SW480 (cell line): ENCODE measurements around the gene FRG2.
"Not testable (repeated sequence)": the region's sequence is repeated elsewhere in the genome, so short reads cannot be mapped to it uniquely, and the experiment has no call there.

ENCODE experiments used
- DNase-seq: peaks from one replicate; pipeline ENCODE4 v3.0.0-alpha.2; 2016; ENCODE audit warnings: low spot score

Gene FRG2

DNA sequence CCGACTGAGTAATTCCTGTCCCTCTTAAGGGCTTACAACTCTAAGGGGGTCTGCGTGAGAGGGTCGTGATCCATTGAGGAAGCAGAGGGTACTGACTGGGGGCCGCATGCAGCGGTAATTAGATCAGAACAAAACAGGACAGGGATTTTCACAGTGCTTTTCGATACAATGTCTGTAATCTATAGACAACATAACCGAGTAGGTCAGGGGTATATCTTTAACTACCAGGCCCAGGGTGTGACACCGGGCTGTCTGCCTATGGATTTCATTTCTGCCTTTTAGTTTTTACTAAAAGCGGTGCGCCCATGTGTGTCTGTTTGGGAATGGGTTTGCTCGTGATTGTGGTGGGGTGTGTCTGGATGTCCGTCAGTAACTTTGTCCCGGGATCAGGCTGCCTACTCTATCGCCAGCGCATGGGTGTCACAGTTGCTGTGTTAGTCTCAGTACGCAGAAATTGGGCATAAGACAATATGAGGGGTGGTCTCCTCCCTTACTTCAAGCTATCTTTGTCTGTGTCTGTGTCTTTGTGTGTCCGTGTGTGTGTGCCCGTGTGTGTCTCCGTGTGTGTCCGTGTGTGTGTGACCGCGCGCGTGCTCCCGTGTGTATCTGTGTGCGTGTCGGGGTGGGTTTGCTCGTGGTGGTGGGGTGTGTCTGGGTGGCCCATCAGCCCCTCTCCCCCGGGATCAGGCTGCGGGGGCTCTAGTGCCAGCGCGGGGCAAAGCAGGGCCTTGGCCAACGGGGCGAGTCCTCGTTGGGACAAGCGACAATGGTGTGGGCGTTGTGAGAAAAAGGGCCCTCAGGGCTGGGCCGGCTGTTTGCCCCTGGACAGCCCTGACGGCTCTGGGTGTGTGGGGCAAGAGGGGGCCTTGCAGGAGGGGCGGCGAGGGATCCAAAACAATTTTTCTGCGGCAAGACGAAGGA lies 10.4 kb downstream of the FRG2 start:
- DNase-seq = no peak

DNA sequence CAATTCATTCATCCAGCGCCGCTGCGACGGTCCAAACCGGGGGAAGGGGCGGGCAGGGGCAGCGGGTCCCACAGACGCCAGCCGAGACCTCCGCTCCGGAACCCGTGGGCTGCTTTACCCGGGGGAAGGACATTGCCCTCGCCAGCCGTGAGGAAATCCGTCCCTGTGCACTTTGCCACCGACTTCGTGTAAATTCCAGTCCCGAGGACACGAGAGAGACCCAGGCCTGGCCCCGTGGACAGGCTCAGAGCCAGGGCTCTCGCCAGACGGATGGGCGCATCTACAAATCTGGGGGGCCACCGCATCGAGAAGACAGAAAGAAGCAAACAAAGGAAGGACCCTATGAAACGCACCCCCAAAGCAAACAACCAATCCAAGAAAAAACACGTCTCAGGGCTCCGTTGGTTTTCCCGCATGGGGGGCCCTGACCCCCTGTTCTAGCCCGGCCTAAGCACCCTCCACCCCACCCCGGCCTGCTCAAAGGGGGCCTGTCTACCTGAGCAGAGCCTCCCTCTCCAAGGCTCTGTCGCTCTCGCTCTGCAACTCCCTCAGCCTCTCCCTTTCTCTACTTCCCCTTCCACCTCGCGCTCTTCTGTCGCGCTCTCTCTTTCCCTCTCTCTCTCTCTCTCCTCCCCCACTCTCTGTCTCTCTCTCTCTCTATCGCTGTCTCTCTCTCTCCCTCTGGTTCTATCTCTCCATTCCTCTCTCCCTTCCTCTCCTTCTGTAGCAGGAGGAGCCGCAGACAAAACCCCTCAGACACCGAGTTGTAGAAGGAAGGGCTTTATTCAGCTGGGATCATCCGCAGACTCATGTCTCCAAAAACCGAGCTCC lies 11.3 kb downstream of the FRG2 start:
- DNase-seq = no peak

DNA sequence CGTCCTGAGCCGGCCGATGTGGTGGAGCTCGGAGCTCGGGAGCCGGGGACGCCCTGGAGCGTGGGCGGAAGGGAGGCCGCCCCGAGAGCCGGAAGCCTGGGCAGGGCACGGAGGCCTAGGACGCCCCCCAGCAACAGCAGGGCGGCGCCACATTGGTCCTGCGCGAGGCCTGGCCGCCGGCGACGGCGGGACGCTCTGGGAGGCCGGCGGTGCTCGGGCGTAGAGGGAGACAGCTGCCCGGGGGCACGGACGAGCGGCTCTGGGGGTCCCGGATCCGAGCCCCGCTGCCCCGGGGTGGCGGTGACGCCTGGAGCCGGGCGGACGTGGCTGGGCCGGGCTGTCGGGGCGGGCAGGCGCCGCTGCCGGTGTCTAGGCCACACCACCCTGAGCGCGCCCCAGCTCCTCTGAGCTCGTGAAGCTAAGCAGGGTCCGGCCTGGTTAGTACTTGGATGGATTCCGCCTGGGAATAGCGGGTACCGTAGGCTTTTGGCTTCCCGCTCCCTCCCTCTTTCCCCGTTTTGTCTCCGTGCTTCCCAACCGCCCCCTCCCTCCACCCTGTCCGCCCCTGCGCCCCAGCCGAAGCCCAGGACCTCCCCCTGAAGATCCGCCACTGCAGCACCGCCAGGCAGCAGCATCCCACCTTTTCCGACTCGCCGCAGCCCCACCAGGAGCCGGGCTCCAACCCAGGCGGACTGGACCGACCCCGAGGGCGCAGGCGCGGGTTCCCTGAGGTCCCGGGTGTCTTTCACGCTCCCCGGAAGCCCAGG lies 12.1 kb downstream of the FRG2 start:
- no peak for DNase-seq

DNA sequence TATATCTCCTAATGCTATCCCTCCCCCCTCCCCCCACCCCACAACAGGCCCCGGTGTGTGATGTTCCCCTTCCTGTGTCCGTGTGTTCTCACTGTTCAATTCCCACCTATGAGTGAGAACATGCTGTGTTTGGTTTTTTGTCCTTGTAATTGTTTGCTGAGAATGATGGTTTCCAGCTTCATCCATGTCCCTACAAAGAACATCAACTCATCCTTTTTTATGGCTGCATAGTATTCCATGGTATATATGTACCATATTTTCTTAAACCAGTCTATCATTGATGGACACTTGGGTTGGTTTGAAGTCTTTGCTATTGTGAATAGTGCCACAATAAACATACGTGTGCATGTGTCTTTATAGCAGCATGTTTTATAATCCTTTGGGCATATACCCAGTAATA lies 37.1 kb downstream of the FRG2 start:
- DNase-seq = not testable (repeated sequence)

DNA sequence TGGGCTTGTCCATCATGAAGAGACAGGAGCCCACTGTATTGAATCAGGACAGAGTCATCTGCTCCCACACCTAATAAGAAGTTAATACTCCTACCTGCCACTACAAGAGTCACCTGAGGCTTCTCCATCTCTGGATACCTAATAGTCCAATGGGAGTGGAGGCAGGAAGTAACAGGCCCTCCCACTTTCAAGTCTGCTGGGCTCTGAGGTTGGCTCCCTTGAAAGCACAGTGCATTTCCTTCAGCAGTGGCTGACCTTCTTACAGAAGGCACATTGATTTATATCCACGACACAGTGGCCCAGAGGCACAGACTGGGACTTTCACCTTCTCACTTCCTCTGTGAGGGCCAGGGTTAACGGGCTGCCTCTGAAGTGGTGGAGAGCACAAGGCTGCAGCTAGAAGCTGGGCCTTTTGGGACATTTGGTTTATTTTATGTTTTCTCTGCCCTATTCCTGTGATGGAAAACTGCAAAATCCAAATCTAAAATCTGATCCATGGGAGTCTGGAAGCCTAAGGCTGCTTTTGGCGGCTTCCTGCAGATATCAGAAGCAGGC lies 38.1 kb downstream of the FRG2 start:
- no peak for DNase-seq

DNA sequence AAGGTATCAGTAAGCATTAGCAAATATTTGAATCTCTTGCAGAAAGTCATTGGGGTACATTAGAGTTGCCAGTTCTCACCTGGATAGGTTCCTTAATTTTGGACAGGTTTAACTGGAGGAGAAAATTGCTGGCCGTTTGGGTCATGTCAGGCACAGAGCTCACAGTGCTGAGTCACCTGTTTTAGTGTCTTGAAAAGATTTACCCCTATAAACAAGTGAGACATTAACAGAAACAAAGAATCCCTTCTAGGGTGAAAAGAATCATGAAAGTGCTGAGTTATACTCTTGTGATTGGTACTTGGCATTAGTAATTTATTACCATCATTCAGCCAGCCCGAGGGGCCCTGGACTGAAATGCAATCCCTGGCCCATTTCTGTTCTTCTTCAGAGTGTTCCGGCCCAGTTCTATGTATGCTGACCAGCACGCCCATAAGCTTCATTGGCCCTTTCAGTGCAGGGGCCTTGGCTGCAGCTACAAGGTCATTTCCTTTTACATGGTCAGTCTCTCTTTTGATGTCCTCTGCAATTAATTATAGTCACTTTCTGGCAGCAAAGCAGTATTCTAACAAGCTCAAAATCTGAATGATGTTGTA lies 41.3 kb downstream of the FRG2 start:
- DNase-seq = not testable (repeated sequence)

DNA sequence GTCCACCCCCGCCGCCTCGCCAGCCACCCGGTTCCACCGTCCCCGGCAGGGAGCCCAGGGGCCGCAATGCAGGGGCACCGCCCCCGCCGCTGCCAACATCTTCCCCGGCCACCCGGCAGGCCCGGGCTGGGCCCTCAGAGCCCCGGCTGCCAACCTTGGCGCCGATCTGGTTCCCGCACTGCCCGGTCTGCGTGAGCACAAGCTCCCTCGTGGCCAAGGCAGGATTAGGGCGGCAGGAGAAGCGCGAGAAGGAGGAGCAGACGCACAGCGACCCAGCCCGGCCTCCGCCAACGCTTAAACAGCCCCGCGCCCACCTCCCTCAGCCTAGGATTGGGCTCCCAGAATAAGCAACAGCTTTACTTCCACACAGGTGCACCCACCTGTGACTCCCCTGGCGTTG lies 42.4 kb downstream of the FRG2 start:
- not testable (repeated sequence) for DNase-seq

DNA sequence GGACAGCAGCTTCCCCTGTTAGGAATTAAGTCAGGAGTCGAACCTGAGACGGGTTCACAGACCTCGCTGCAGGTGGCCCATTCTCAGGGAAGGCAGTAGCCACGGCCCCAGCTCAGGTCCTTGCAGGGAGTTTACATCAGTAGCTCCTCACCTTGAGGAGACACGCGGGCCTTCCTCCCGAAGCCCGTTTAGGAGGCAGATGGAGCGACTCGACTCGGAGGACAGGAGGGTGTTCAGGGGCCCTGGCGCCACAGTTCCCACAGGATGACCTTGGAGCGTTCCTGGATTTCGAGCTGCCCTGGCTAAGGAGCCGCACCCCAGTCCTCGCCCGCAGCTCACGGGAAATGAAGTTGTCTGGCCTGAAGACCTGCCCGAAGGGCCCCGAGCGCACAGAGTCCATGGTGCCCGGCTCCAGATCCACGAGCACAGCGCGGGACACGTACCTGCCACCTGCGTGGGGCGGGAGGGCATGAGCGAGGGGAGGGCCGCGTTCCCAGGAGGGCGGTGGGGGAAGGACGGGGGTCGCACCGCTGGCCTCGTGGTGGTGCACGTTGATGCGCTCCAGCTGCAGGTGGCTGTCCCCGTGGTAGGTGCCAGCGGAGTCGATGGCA lies 43.0 kb downstream of the FRG2 start:
- not testable (repeated sequence) for DNase-seq

DNA sequence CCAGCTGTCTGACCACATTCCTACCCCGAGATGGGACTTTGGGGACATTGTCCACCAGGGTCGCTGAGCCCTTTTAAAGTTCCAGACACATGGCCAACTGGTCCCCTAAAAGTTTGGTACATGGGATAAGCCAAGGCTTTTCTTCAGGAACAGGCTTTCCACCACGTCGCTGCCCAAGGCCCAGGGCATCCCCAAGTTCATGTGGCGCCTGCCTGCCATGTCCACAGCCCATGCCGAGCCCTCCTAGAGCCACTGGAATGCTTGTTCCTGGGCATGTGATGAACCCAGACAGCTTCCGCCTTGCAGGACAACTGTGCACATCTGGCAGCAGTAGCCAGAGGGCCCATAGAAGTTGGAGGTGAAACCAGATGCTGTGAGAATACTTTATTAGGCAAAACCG lies 45.1 kb downstream of the FRG2 start:
- no peak for DNase-seq

DNA sequence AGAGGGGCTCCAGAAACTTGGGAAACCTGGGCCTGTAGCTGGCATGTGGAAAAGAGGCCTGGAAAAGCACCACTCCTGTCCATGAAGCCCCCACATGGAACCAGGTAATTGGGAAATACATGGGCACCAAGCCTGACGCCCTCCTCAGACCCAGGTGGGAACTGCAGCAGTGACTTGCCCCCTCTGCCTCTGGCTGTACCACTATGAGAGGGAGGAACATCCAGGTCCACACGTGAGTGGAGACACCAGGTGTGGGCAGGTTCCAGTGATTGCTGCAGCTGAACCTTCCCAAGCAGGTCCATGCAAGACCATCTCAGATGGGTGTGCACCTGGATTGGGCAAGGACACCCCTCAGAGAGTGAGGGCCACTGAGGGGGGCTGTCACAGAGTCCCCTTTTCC lies 46.8 kb downstream of the FRG2 start:
- DNase-seq = not testable (repeated sequence)

DNA sequence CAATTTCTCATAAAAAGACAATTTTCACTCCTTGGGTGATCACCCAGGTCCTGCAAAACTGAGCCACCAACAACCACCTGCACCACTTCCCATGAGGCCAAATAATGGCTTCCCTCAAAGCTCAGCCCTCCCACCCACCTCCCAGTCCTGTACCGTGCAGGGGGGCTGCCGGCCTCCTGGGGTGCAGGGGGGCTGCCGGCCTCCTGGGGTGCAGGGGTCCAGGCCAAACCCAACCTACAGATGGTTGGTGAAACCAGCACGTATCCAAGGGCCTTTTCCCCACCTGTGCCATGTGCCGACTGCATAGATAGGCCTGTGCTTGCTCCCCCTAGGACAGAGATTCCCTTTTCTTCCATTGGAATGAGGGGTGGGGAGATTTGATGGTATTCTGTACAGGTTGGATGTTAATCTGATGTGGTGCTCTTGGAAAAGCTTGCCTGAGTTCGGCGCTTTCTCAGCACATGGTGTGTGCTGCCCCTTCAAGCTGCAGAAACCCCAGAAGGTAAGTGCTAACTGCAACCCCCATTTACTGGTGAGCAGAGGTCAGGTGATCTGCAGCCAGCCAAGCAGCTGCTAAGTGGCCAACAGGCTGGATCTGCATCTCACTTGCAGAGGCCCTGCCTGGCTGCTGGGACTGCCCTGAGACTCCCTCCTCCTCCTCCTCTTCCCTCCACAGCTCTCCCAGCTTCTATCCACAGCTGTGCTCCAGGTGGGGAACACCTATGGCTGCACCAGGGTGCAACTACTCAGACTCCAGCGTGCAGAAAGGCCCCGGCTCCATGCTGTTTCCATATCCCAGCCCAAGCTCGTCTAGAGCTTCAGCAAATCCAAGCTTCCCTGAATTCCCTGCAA lies 47.6 kb downstream of the FRG2 start:
- no peak for DNase-seq
